Measurements from ENCODE around the gene CC2D1A.
A peak's percentile ranks its signal among the peaks of the same experiment; 100 is the strongest.

The CC2D1A gene

DNA sequence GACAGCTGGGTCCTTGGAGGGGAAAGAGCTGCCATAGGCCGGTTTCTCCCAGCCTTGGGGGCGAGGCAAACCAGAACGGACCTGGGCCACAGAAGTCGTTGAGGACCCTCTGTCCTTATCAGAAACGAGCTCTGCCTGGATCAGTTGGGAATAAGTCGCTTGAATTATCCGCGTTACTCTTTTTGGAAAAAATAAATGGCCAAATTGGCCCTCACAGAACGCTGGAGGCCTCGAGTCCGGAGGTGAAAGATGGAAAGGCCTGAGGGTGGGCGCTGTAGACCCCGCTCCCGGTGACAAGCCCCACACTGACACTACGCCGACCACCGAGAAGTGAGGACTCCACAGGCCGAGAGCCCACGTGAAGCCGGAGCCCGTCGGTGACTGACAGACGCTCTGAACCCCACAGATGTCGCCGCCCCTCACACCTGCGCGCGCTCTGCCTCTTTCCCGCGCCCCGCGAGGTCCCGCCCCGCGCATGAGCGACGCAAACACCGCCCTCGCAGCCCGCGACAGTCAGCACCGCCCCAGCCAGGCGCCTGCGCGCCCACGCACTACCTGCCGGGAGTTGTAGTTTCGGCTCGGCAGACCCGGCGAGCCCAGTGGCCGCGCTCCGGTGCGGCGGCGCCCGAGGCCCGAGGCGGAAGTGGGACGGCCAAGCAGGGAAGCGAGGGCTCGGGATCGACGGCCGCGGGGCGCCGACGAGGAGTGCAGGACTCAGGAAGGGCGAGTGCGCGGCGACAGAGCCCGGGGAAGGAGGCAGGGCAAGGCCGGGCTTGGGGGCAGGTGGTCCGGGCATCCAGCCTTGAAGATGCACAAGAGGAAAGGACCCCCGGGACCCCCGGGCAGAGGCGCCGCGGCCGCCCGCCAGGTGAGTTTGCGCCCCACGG lies at the start of gene CC2D1A, which contains the start of gene BRME1:
TSS of gene CC2D1A (plus strand) at position 568 of the 887 bp plus-strand sequence. CDS start at position 809, 241 bp downstream.
TSS of gene BRME1 (minus strand) at position 484 of the 887 bp plus-strand sequence. CDS start 1,225 bp downstream, outside the sequence.
- TF ChIP-seq, protein P1, sequence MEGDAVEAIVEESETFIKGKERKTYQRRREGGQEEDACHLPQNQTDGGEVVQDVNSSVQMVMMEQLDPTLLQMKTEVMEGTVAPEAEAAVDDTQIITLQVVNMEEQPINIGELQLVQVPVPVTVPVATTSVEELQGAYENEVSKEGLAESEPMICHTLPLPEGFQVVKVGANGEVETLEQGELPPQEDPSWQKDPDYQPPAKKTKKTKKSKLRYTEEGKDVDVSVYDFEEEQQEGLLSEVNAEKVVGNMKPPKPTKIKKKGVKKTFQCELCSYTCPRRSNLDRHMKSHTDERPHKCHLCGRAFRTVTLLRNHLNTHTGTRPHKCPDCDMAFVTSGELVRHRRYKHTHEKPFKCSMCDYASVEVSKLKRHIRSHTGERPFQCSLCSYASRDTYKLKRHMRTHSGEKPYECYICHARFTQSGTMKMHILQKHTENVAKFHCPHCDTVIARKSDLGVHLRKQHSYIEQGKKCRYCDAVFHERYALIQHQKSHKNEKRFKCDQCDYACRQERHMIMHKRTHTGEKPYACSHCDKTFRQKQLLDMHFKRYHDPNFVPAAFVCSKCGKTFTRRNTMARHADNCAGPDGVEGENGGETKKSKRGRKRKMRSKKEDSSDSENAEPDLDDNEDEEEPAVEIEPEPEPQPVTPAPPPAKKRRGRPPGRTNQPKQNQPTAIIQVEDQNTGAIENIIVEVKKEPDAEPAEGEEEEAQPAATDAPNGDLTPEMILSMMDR (IDR thresholded peaks at IDR 0.05; ENCODE audit: low read length, missing control alignments): no peak
- H3K4me3 ChIP-seq (replicated peaks; ENCODE audit: low read depth, low read length): peak within 1 kb of the TSS; percentile 79
- DNase-seq (ENCODE audit: low read depth): peak; percentile 82

- H3K4me3 ChIP-seq (replicated peaks; ENCODE audit: low read depth, low read length): no peak overlapping the region
- TF ChIP-seq, protein P1 (IDR thresholded peaks at IDR 0.05; ENCODE audit: low read length, missing control alignments): no peak
- DNase-seq (ENCODE audit: low read depth): no peak
Measured at GRCh38 chr19:13856497-13856896, 49.5 kb upstream of the CC2D1A start.

- DNase-seq (ENCODE audit: low read depth): peak; percentile 50
- TF ChIP-seq, protein P1 (IDR thresholded peaks at IDR 0.05; ENCODE audit: low read length, missing control alignments): no peak
Measured at GRCh38 chr19:13859361-13859880, 46.6 kb upstream of the CC2D1A start.

GRCh38 chr19:13860679-13861391 lies 45.2 kb upstream of the CC2D1A start:
- TF ChIP-seq, protein P1 (IDR thresholded peaks at IDR 0.05; ENCODE audit: low read length, missing control alignments): no peak
- H3K4me3 ChIP-seq (replicated peaks; ENCODE audit: low read depth, low read length): no peak overlapping the region
- DNase-seq (ENCODE audit: low read depth): no peak

More at GRCh38 chr19:13859361-13859880, 46.6 kb upstream of the CC2D1A start:
- no peak overlapping the region for H3K4me3 ChIP-seq (replicated peaks; ENCODE audit: low read depth, low read length)

- H3K4me3 ChIP-seq (replicated peaks; ENCODE audit: low read depth, low read length): no peak overlapping the region
- TF ChIP-seq, protein P1 (IDR thresholded peaks at IDR 0.05; ENCODE audit: low read length, missing control alignments): no peak
- no peak for DNase-seq (ENCODE audit: low read depth)
Measured at GRCh38 chr19:13861392-13861713, 44.6 kb upstream of the CC2D1A start.

DNA sequence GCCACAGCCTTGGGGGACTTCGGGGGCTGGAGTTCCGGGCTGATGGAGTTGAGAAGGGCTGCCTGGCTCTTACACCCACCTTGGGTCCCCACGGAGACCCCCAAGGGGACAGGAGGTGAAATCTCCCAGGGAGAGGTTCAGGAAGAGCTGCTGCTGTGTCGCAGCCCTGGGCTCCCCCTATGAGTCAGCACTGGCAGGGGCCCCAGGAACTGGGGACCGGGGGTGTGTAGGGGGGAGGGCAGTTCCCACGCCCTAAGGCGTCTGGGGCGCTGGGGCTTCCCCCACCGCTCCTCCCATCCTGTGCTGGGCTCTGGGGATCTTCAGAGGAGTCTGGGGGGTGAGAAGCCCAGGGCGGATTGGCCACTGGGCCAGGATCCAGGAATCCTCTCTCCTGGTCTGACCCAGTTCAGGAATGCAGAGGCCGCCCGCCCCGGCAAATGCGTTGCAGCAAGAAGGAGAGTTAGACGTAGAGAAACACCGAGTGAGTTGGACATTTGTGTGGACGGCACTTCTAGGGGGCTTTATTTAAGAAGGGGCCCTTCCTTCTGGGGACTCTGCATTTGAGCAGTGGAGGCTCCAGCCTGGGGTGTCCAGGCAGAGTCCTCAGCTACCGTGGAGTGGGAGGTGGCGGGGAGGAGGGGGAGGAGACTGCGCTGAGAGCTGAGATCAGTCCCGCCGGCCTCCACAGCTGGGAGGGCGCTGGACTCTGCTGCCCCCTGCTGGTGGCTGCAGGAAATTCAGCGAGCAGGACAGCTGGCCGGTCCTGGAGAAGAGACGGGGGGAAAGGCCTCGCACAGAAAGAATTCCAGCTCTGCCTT lies 44.1 kb upstream of the CC2D1A start:
- peak; percentile 91 for DNase-seq (ENCODE audit: low read depth)
- TF ChIP-seq, protein P1 (IDR thresholded peaks at IDR 0.05; ENCODE audit: low read length, missing control alignments): peak; percentile 79
- peak overlapping the region; percentile 41 for H3K4me3 ChIP-seq (replicated peaks; ENCODE audit: low read depth, low read length)

Data from fibroblast of pulmonary artery (primary cell).